GM12875 (cell line): ENCODE results near the gene VAV2.

Source experiments
- H3K4me3 ChIP-seq: one replicate; pipeline ENCODE4 v1.5.1; 2011; ENCODE audit warnings: low read depth, low read length, control low read depth
- CTCF ChIP-seq: IDR thresholded peaks from 2 replicates; pipeline ENCODE4 v1.5.1; 2011; ENCODE audit warnings: low read depth, mild to moderate bottlenecking, control low read depth, inconsistent platforms, low read length, moderate library complexity, borderline replicate concordance; ENCODE audit not compliant: insufficient read depth

Gene VAV2

DNA sequence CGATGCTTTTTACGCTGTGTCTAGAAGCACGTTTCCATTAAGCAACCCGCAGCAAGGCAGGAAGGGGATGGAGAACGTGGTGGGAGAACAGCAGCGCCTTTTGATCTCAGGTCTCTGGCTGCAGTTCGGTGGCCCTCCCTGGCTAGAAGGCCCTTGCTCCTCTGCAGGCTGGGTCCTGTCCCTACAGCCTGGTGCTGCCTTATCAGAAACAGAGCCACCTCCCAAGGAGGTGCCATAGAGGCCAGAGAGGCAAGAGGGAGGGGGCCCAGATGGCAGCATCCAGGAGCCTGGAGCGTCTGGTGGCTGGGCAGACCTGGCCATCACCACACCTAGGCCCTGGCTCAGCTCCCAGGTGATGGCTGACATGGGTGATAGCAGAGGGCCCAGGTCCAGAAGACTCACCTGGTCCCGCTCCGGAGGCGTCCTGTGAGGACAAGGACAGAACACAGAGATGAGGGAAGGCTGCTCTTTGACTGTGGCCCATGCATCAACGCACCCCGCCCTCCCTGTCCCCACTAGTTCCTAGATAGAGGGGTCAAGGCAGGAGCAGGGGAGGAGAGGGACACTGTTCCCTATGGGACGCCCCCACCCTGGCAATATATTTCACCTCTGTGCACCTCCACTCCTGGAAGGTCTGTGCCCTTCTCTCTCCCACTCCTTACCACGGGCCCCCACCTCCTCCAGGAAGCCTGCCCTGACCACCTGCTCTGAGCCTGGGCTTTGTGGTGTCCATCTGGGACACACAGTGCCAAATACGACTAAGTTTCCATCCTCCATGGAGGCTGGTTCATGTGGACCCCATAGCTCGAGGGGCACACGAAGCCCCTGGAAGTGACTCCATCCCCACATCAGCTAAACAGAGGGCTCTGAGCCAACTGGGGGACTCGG lies 212.4 kb downstream of the VAV2 start:
- H3K4me3 ChIP-seq = no peak overlapping the region
- no peak for TF ChIP-seq CTCF

GRCh38 chr9:133779081-133779480 lies 213.0 kb downstream of the VAV2 start:
- no peak overlapping the region for H3K4me3 ChIP-seq
- no peak for TF ChIP-seq CTCF

DNA sequence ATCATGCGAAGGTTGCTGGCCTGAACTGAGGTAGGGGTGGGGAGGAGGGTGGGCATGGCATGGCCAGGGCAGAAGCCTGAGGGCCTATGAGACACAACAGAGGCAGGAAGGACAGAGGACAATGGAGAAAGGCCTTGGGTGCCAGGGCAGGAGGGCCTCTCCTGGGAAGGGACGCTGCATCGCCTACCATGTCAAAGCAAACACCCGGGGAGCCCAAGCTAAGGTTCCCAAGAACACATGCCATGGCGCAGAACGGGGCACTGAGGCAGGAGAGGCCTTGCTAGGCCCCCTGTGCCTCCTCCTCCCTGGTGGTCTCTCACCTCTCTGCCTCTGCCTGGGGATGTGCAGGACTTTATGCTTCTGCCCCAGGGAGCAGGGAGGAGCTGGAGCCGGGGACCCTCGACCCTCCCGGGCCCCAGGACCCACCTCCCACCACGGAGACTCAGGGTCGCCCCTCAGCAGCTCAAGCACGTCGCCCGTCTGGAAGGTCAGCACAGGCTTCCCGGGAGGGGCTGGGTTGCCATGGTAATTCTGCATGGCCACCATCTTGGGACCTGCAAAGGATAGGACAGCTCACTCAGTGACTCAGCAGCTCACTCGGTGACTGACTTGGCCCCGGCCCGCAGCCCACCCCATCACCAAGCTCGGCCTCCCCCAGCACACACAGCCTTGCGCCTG lies 213.6 kb downstream of the VAV2 start:
- no peak overlapping the region for H3K4me3 ChIP-seq
- TF ChIP-seq CTCF = no peak

GRCh38 chr9:133777871-133778270 lies 214.3 kb downstream of the VAV2 start:
- no peak overlapping the region for H3K4me3 ChIP-seq
- TF ChIP-seq CTCF = no peak

DNA sequence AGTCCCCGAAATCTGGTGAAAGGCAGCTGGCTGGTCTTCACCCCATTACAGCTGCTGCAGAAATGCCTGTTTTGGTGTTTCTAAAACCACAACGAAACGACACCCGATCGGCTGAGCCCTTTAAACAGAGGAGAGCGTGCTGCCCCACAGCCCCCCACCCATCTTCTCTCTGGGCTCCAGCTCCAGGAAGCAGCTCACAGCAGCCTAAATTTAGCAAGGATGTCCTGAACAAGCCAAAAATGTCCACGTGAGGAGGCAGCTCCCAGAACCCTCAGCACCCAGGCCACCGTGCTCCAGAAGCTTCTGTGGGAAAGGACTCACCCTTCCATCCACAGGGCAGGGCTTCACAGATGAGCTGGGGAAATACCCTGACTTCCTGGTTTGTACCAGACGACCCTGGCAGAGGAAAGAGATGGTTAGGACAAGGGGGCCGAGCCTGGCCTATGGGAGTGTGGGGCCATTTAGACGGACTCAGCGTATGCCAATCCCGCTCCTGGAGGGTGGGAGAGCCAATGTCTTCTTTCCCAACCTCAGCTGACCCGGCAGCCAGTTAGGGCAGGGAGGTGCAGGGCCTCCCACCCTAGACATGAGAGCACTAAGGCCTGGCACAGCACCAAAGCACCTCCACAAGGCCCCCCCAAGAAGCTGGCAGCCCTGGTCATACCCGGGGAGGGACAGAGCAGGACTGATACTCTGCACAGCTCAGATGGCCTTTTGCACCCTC lies 214.9 kb downstream of the VAV2 start:
- TF ChIP-seq CTCF = no peak
- no peak overlapping the region for H3K4me3 ChIP-seq

DNA sequence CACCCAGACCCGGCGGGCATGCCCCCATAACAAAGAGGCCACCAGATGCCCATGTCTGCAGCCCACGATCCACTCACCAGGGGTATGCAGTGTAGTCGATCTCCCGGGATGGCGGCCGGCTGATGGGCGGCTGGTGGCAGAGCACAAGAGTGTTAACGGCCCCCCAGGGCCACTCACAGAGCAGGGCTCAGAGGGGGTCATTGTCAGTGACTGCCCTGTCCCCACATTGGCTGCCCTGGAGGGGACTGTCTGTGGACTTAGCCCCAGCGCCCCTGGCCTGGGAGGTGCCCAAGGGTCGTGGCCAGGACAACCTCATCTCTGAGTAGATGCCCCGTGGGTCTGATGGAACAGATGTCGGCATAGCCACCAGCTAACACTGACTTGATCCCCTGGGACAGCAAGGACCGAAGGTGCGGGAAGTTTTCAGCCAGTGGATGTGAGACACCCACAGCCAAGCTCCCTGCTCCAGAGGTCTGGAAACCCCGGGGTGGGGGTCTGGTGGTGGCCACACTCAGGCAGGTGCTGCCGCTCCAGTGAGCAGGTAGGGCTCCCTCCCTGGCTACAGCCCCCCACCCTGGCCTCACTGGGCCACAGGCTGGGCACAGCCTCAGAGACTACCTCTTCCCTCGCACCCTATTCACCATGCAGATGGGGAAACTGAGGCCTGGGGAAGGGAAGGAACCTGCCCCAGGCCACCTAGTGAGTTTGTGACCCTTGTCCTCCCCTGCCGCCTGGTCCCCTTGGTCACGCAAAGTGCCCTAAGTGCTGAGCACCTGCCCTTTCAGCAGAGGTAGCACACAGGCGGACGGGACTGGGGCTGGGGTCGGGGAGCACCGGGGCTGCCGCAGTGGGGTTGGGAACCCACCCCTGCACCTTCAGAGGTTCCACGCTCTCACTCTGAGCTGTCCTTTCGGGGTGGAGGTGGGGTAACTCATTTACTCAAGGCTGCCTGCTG lies 215.9 kb downstream of the VAV2 start:
- TF ChIP-seq CTCF = no peak
- H3K4me3 ChIP-seq = no peak overlapping the region
